NOMO-1 treated with dmso at 0.1 percent for 144 hours (cell line): ENCODE measurements around the gene EHD2.
A peak's percentile ranks its signal among the peaks of the same experiment; 100 is the strongest.
"Not testable (repeated sequence)": the region's sequence is repeated elsewhere in the genome, so short reads cannot be mapped to it uniquely, and the experiment has no call there.

Source experiments
- DNase-seq: peaks from one replicate; lab custom pipeline; 2025; ENCODE audit not compliant: unreplicated experiment; lab: John Stamatoyannopoulos, UW

EHD2 gene

GRCh38 chr19:47765523-47766358, 52.5 kb downstream of the EHD2 start:
- DNase-seq, result peak; percentile 7

DNA sequence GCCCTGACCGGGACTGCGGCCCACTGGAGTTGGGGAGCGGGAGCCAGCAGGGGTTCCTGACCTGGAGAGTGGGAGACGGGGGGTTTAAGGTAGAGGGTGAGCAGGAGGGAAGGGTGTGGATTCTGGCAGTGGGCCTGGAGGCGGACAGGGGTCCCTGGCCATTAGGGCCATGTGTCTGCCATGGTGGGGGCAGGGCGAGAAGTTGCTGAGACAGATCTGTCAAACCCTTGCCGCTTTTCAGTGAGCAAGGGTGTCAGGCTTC, 53.1 kb downstream of the EHD2 start:
- DNase-seq, result no peak

GRCh38 chr19:47766670-47767069, 53.4 kb downstream of the EHD2 start:
- DNase-seq, result no peak

DNA sequence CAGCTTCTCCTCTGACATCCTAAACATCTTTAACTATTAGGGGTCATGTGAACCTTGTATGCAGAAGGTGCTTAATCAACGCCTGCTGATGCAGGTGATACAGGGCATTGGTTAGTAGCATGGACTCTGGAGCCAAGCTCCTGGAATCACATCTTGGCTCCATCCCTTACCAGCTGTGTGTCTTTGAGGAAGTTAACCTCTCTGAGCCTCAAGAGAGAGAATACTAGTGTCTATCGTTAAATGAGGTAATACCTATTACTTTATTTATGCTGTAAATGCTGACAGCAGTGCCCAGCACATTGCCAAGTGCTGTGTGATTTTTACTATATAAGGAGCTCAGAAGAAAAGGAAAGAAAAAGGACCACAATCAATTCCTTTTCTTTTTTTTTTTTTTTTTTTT, 54.1 kb downstream of the EHD2 start:
- no peak for DNase-seq

GRCh38 chr19:47768604-47769003, 55.4 kb downstream of the EHD2 start:
- no peak for DNase-seq

- no peak for DNase-seq
These were observed 56.3 kb downstream of the EHD2 start for GRCh38 chr19:47769534-47769933.

GRCh38 chr19:47771291-47771690, 58.1 kb downstream of the EHD2 start:
- DNase-seq, result not testable (repeated sequence)

- no peak for DNase-seq
These were observed 63.3 kb downstream of the EHD2 start for GRCh38 chr19:47776568-47776967.

DNA sequence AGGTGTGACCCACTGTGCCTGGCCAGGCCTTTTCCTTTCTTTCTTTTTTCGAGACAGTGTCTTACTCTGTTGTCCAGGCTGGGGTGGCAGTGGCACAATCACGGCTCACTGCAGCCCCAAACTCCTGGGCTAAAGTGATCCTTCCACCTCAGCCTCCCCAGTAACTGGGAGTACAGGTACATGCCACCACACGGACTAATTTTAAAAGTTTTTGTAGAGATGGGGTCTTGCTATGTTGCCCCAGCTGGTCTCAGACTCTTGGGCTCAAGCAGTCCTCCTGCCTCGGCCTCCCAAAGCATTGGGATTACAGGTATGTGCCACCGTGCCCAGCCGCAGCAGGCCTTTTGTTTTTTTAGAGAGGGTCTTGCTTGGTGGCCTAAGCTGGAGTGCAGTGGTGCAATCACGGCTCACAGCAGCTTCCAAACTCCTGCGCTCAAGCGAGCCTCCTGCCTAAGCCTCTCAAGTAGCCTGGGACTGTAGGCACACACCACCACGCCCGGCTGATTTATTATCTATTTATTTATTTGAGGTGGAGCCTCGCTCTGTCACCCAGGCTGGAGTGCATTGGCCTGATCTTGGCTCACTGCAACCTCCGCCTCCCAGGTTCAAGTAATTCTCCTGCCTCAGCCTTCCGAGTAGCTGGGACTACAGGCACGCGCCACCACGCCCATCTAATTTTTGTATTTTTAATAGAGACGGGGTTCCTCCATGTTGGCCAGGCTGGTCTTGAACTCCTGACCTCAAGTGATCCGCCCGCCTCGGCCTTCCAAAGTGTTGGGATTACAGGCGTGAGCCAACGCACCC, 64.2 kb downstream of the EHD2 start:
- not testable (repeated sequence) for DNase-seq

DNA sequence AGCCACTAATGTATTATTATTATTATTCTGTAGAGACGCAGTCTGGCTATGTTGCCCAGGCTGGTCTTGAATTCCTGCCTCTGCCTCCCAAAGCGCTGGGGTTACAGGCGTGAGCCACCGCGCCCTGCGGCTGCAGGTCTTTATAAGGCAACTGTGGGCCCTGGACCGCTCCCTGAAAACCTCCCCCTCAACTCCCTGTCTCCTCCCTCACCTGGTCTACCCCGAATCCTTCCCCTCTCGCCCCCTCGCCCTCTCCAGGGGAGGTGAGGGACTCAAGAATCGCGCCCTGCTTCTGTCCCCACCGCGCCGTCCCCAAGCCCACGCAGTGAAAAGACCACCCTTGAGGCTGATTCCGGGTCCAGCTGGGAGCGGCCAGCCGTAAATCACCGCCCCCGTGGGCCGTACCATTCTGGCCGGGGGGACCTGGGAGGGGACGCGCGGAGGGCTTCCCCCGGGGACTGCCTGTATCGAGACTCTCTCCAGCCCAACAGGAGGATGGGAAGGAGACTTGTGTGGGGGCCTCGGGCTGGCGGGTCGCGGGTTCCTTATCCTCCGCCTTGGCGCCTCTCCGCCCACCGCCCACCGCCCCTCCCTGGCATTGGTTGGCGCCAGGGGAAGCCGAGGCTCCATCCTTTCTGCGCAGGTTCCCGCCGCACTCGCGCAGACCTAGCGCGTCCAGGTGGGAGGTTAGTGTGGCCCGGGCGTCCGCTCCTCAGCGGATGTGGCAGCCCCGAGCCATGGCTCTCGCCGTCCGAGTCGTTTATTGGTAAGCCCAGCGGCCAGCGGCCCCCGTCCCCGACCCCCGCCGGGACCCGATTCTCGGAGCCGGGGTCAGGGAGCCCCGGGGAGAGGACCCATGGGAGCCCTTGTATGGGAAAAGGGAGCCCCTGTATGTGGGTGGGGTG, 65.1 kb downstream of the EHD2 start, which contains the start of gene SELENOW:
TSS of gene SELENOW (plus strand) at position 655 of the 905 bp plus-strand sequence. CDS start at position 738, 83 bp downstream.
- DNase-seq, result peak; percentile 48

GRCh38 chr19:47778954-47779351, 65.7 kb downstream of the EHD2 start:
- no peak for DNase-seq

- no peak for DNase-seq
These were observed 66.4 kb downstream of the EHD2 start for GRCh38 chr19:47779524-47780214.

- DNase-seq, result no peak
These were observed 67.0 kb downstream of the EHD2 start for GRCh38 chr19:47780215-47780551.

DNA sequence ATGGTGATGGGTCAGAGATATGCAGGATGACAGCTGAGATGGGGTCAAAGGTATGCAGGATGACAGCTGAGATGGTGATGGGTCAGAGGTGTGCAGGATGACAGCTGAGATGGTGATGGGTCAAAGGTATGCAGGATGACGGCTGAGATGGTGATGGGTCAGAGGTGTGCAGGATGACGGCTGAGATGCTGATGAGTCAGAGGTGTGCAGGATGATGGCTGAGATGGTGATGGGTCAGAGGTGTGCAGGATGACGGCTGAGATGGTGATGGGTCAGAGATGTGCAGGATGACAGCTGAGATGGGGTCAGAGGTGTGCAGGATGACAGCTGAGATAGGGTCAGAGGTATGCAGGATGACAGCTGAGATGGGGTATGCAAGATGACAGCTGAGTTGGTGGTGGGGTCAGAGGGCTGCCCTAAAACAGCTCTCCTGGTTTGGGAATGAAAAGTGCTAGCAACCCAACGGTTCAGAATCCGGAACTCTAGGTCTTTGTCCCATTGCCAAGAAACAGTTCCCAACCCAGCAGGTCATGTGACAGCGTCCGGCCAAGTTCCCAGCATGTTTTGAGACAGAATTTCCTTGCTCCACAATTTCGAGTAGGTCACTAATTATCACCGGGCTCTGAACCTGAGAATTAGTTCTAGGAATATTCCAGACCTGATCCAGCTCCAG, 68.5 kb downstream of the EHD2 start:
- no peak for DNase-seq

DNA sequence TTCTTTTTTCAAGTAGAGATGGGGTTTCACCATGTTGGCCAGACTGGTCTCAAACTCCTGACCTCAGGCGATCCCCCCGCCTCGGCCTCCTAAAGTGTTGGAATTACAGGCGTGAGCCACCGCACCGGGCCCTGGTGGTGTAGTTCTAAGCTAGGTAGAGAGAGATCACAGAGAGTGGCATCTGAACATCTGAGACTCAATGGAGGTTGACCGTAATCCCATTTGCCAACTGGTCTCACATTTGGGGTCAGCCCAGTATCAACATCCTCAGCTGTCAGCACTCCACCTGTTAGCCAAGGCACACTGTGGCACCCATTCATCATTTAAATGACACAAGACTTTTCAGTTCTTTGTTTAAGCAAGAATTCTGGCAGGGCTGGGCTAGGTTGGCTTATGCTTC, 73.3 kb downstream of the EHD2 start:
- no peak for DNase-seq

GRCh38 chr19:47787307-47787706, 74.1 kb downstream of the EHD2 start:
- not testable (repeated sequence) for DNase-seq

DNA sequence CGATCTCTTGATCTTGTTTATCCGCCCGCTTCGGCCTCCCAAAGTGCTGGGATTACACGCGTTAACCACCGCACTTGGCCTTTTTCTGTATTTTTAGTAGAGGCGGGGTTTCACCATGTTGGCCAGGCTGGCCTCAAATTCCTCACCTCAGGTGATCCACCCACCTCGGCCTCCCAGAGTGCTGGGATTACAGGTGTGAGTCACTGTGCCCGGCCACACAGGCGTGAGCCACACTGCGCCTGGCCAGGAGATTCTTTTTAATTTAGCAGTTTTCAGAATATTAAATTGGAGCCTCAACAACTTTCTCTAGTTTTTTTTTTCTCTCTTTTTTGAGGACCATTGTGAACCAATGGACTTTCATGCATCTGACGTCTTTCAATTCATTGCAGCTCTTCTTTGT, 76.6 kb downstream of the EHD2 start:
- DNase-seq, result not testable (repeated sequence)

DNA sequence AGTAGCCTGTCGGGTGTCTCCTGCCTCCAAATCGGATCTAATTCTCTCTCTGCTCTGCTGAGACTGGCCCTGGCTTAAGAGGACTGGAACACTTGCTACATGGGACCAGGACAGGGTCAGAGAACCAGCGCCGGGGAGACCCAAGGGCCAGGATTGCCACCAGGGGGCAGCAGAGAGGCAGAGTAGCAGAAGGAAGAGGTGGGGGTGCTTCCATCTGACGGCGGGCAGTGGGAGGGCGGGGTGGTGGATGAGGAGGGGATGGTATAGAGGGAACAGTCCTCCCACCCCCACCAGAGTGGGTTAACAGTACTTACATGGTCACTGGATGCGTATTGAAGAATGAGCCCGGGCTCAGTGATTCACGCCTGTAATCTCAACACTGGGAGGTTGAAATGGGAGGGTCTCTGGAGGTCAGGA, 77.2 kb downstream of the EHD2 start:
- no peak for DNase-seq

- DNase-seq, result no peak
These were observed 79.4 kb downstream of the EHD2 start for GRCh38 chr19:47792616-47793015.
